Measurements from ENCODE around the gene MRPL40. TPM values are rescaled to one million over a fixed set of nuclear protein-coding genes. Genes with fewer than 3 reads are reported as not detected.

MRPL40 gene
- total and polyA plus RNA-seq, 2 experiments from 2014 or later = 15.5 to 53.5 TPM

- no peak overlapping the region for H2AFZ ChIP-seq
- H3K4me2 ChIP-seq = no peak overlapping the region
- DNase-seq (ENCODE audit: low spot score) = no peak
- no peaks in the 10 kb centered on the region for H3K9me2 ChIP-seq (ENCODE audit: insufficient read depth)
- TF ChIP-seq CREB1 (CRISPR knock-in tag; IDR thresholded peaks at IDR 0.05; ENCODE audit: low read depth) (no peak), EZH2phosphoT487 (IDR thresholded peaks at IDR 0.05; ENCODE audit: unreplicated experiment) (no peak), EZH2 (IDR thresholded peaks at IDR 0.05; ENCODE audit: low read depth, unreplicated experiment) (no peak), POLR2AphosphoS5 (IDR thresholded peaks at IDR 0.05; ENCODE audit: low read depth) (no peak)
- H4K20me1 ChIP-seq (replicated peaks; ENCODE audit: insufficient read depth) = peaks cover 10% of the 10 kb centered on the region
- no peaks in the 10 kb centered on the region for H3K4me1 ChIP-seq (ENCODE audit: insufficient read depth)
- 0 out of 2 replicates have a peak, but pooled peaks cover 9% of the 10 kb centered on the region for H3F3A ChIP-seq (replicated peaks; ENCODE audit: low read depth)
- Mint-ChIP-seq H3K4me3 (no peak overlapping the region), H3K36me3 (ENCODE audit: low read depth) (peaks cover 79% of the 10 kb centered on the region), H3K4me1 (peaks cover 7% of the 10 kb centered on the region), H3K27me3 (ENCODE audit: insufficient read depth, low read depth, poor library complexity) (peaks cover 2% of the 10 kb centered on the region), H3K9me3 (no peaks in the 10 kb centered on the region), H3K27ac (no peak overlapping the region)
- H3K27ac ChIP-seq (ENCODE audit: low read depth) = no peak overlapping the region
- H3K27me3 ChIP-seq (ENCODE audit: insufficient read depth) = no peaks in the 10 kb centered on the region
- peaks cover 38% of the 10 kb centered on the region for H3K36me3 ChIP-seq (ENCODE audit: insufficient read depth)
- no peak for ATAC-seq
- no peaks in the 10 kb centered on the region; the same call in 1 of the 2 replicates for H3K79me2 ChIP-seq (replicated peaks; ENCODE audit: insufficient read depth)
- no peak overlapping the region for H3K4me3 ChIP-seq
Measured at GRCh38 chr22:19455033-19455432, 22.7 kb downstream of the MRPL40 start.

- Mint-ChIP-seq H3K9me3 (no peaks in the 10 kb centered on the region), H3K27me3 (ENCODE audit: insufficient read depth, low read depth, poor library complexity) (peaks cover 2% of the 10 kb centered on the region), H3K27ac (no peak overlapping the region), H3K4me1 (peaks cover 7% of the 10 kb centered on the region), H3K4me3 (no peak overlapping the region), H3K36me3 (ENCODE audit: low read depth) (peaks cover 76% of the 10 kb centered on the region)
- H3K4me3 ChIP-seq = no peak overlapping the region
- H3K4me1 ChIP-seq (ENCODE audit: insufficient read depth) = no peaks in the 10 kb centered on the region
- no peaks in the 10 kb centered on the region for H3K27me3 ChIP-seq (ENCODE audit: insufficient read depth)
- DNase-seq (ENCODE audit: low spot score) (no peak), ATAC-seq (no peak)
- H2AFZ ChIP-seq = no peak overlapping the region
- H3K9me2 ChIP-seq (ENCODE audit: insufficient read depth) = no peaks in the 10 kb centered on the region
- no peaks in the 10 kb centered on the region; the same call in 1 of the 2 replicates for H3K79me2 ChIP-seq (replicated peaks; ENCODE audit: insufficient read depth)
- peaks cover 10% of the 10 kb centered on the region for H4K20me1 ChIP-seq (replicated peaks; ENCODE audit: insufficient read depth)
- H3K27ac ChIP-seq (ENCODE audit: low read depth) = no peak overlapping the region
- 0 out of 2 replicates have a peak, but pooled peaks cover 3% of the 10 kb centered on the region for H3F3A ChIP-seq (replicated peaks; ENCODE audit: low read depth)
- peaks cover 38% of the 10 kb centered on the region for H3K36me3 ChIP-seq (ENCODE audit: insufficient read depth)
- H3K4me2 ChIP-seq = no peak overlapping the region
- TF ChIP-seq ZNF114 (CRISPR knock-in tag; IDR thresholded peaks at IDR 0.05) (no peak), NANOG (IDR thresholded peaks at IDR 0.05; ENCODE audit: borderline replicate concordance) (no peak), STAT1 (IDR thresholded peaks at IDR 0.05; ENCODE audit: unreplicated experiment) (no peak), EZH2 (IDR thresholded peaks at IDR 0.05; ENCODE audit: low read depth, unreplicated experiment) (no peak), EZH2phosphoT487 (IDR thresholded peaks at IDR 0.05; ENCODE audit: unreplicated experiment) (no peak), REST (IDR thresholded peaks at IDR 0.05; ENCODE audit: unreplicated experiment) (no peak), CREB1 (CRISPR knock-in tag; IDR thresholded peaks at IDR 0.05; ENCODE audit: low read depth) (no peak), CTCF (conservative IDR thresholded peaks at IDR 0.05; ENCODE audit: low read depth in 2 of 2) (no peak), ETS1 (IDR thresholded peaks at IDR 0.05) (no peak), ZNF331 (CRISPR knock-in tag; IDR thresholded peaks at IDR 0.05; ENCODE audit: low read depth) (no peak), JUNB (IDR thresholded peaks at IDR 0.05; ENCODE audit: unreplicated experiment) (no peak)
Measured at GRCh38 chr22:19455585-19456370, 23.4 kb downstream of the MRPL40 start.

Data from GM23338 (cell line).